GM12878 (cell line): Measurements from ENCODE around the gene NFYA. TPM values are rescaled to one million over a fixed set of nuclear protein-coding genes. Genes with fewer than 3 reads are reported as not detected.
A peak's percentile ranks its signal among the peaks of the same experiment; 100 is the strongest.

Experiments used
- BRCA1 ChIP-seq: IDR thresholded peaks from 2 replicates; pipeline ENCODE4 v1.6.1; 2011; ENCODE audit warnings: low read depth, low read length, improper control_type of control experiment
- CHD4 ChIP-seq: fragments of 200-600 bp; sonication (generic); IDR thresholded peaks from 2 replicates; pipeline ENCODE4 v1.6.1; 2016; ENCODE audit warnings: mild to moderate bottlenecking
- EED ChIP-seq: sonication (generic); IDR thresholded peaks from 2 replicates; pipeline ENCODE4 v1.6.1; 2016; ENCODE audit warnings: antibody characterized with exemption, low read depth
- EP300 ChIP-seq, 2 experiments: fragments of 150-350 bp in 1 of 2; IDR thresholded peaks; 2 replicates each; pipeline ENCODE4 v1.6.1; 2011 to 2012; ENCODE audit warnings: low read depth in 2 of 2, low read length in 2 of 2, borderline replicate concordance in 1 of 2, improper control_type of control experiment in 1 of 2, inconsistent platforms in 1 of 2; ENCODE audit not compliant: control insufficient read depth in 1 of 2
- GABPA ChIP-seq: IDR thresholded peaks from 2 replicates; pipeline ENCODE4 v1.6.1; 2014; ENCODE audit warnings: antibody characterized with exemption, low read depth, mild to moderate bottlenecking, inconsistent platforms
- KLF5 ChIP-seq: fragments of 450-650 bp; IDR thresholded peaks from 2 replicates; pipeline ENCODE4 v1.6.1; 2014; ENCODE audit warnings: mild to moderate bottlenecking; ENCODE audit not compliant: partially characterized antibody
- MTA3 ChIP-seq: IDR thresholded peaks from 2 replicates; pipeline ENCODE4 v1.6.1; 2012; ENCODE audit warnings: low read length, inconsistent platforms, borderline replicate concordance
- MYC ChIP-seq: IDR thresholded peaks from 2 replicates; pipeline ENCODE4 v1.6.1; 2011; ENCODE audit warnings: mild to moderate bottlenecking, low read length, moderate library complexity, inconsistent platforms; ENCODE audit not compliant: insufficient read depth, insufficient replicate concordance, insufficient read length, severe bottlenecking
- NFIC ChIP-seq: IDR thresholded peaks from 2 replicates; pipeline ENCODE4 v1.6.1; 2012; ENCODE audit warnings: low read depth, mild to moderate bottlenecking, inconsistent platforms, low read length, moderate library complexity
- NR2C1 ChIP-seq: fragments of 450-650 bp; IDR thresholded peaks from 2 replicates; pipeline ENCODE4 v1.6.1; 2017; ENCODE audit warnings: antibody characterized with exemption, mild to moderate bottlenecking, moderate library complexity
- NR2F1 ChIP-seq: fragments of 450-650 bp; conservative IDR thresholded peaks from 2 replicates; pipeline ENCODE4 v1.6.1; 2017; ENCODE audit warnings: mild to moderate bottlenecking
- PML ChIP-seq: IDR thresholded peaks from 2 replicates; pipeline ENCODE4 v1.6.1; 2012; ENCODE audit warnings: low read length, inconsistent platforms
- SMARCA5 ChIP-seq: fragments of 450-650 bp; IDR thresholded peaks from 2 replicates; pipeline ENCODE4 v1.6.1; 2017; ENCODE audit warnings: mild to moderate bottlenecking
- SUZ12 ChIP-seq: fragments of 200-600 bp; sonication (generic); IDR thresholded peaks from one replicate; pipeline ENCODE4 v1.6.1; 2018; ENCODE audit warnings: antibody characterized with exemption, mild to moderate bottlenecking; ENCODE audit not compliant: unreplicated experiment
- TBL1XR1 ChIP-seq: IDR thresholded peaks from 2 replicates; pipeline ENCODE4 v1.6.1; 2012; ENCODE audit warnings: low read depth, low read length, improper control_type of control experiment
- ZNF217 ChIP-seq: fragments of 450-650 bp; IDR thresholded peaks from 2 replicates; pipeline ENCODE4 v1.6.1; 2017; ENCODE audit warnings: antibody characterized with exemption, mild to moderate bottlenecking
- polyA plus RNA-seq, 11 experiments: library from polyadenylated mRNA; depleted of rRNA in 4 of 11; unstranded in 6 of 11; stranded (reverse) in 5 of 11; fragments of >200 nt; fragmentation: Nextera tagmentation in 4 of 11; fragmentation: Illumina TruSeq in 1 of 11; extraction: Ambion mirVana in 4 of 11; extraction: Trizol in 1 of 11; gene quantifications; 1 replicate in 1 of 11; 2 replicates in 10 of 11; pipeline versions ENCODE4 v1.2.1 to v1.2.3, GENCODE V29; 2011 to 2016; ENCODE audit warnings: inconsistent platforms in 2 of 11, missing spikeins in 2 of 11, low read depth in 1 of 11
- total RNA-seq, 4 experiments: library from RNA; depleted of rRNA in 3 of 4; stranded (reverse); fragments of >200 nt in 3 of 4; fragmentation: Illumina TruSeq in 1 of 4; extraction: Trizol in 1 of 4; gene quantifications; 2 replicates each; pipeline versions ENCODE4 v1.2.1 to v1.2.3, GENCODE V29; 2013 to 2021
- TF ChIP-seq, protein P1 (sequence below): fragments of 450-650 bp; IDR thresholded peaks from 2 replicates; pipeline ENCODE4 v1.6.1; 2016; ENCODE audit warnings: mild to moderate bottlenecking, moderate library complexity, borderline replicate concordance
- TF ChIP-seq, protein P2 (sequence below): IDR thresholded peaks from 2 replicates; pipeline ENCODE4 v1.6.1; 2011; ENCODE audit warnings: mild to moderate bottlenecking, low read depth, low read length, moderate library complexity; ENCODE audit not compliant: insufficient replicate concordance
- TF ChIP-seq, protein P3 (sequence below): fragments of 450-650 bp; IDR thresholded peaks from 2 replicates; pipeline ENCODE4 v1.6.1; 2017; ENCODE audit warnings: mild to moderate bottlenecking
- TF ChIP-seq, protein P4 (sequence below): fragments of 450-650 bp; IDR thresholded peaks from 2 replicates; pipeline ENCODE4 v1.6.1; 2017; ENCODE audit warnings: antibody characterized with exemption, mild to moderate bottlenecking, moderate library complexity

NFYA gene
- total and polyA plus RNA-seq, 10 of the 15 experiments (the other 5 are each of a cell fraction or from before 2014, with no cell fraction given): 6.4 to 36.5 (median 19.1) TPM

DNA sequence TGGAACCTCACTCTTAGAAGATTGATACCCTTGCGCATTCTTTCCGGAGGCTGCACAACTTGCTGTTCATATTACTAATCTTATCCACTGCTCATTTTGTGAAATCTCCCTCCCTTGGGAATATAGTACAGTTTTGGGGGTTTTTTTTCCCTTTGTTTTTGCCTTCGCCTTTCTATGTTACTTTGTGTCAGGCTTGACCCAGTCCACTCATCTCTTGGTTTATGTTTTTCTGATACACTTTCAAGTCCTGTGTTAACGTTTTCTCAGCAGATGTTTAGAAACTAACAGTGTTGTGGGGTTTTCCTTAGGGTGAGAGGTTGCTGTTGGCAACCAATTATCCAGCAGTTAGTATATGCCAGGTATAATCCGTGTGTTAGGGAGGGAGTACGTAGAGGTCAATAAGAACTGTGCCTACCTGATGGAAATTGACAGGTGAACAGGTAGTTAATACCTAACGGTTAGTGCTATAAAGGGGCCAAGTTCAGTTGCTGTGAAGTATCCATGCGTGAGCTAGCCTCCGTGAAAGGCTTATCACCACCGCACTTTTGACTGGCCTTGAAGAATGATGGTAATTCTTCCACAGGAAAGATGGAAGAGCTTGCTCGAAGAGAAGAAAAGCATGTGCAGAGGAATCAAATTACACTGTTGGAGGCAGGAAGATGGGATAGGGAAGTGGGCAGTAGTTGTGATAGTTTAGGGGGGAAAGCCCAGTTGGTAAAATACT, 1.4 kb downstream of the NFYA start (continued):
- TF ChIP-seq, protein P1, sequence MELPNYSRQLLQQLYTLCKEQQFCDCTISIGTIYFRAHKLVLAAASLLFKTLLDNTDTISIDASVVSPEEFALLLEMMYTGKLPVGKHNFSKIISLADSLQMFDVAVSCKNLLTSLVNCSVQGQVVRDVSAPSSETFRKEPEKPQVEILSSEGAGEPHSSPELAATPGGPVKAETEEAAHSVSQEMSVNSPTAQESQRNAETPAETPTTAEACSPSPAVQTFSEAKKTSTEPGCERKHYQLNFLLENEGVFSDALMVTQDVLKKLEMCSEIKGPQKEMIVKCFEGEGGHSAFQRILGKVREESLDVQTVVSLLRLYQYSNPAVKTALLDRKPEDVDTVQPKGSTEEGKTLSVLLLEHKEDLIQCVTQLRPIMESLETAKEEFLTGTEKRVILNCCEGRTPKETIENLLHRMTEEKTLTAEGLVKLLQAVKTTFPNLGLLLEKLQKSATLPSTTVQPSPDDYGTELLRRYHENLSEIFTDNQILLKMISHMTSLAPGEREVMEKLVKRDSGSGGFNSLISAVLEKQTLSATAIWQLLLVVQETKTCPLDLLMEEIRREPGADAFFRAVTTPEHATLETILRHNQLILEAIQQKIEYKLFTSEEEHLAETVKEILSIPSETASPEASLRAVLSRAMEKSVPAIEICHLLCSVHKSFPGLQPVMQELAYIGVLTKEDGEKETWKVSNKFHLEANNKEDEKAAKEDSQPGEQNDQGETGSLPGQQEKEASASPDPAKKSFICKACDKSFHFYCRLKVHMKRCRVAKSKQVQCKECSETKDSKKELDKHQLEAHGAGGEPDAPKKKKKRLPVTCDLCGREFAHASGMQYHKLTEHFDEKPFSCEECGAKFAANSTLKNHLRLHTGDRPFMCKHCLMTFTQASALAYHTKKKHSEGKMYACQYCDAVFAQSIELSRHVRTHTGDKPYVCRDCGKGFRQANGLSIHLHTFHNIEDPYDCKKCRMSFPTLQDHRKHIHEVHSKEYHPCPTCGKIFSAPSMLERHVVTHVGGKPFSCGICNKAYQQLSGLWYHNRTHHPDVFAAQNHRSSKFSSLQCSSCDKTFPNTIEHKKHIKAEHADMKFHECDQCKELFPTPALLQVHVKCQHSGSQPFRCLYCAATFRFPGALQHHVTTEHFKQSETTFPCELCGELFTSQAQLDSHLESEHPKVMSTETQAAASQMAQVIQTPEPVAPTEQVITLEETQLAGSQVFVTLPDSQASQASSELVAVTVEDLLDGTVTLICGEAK: no peak; the same call in 1 of the 2 replicates
- TF ChIP-seq, protein P2, sequence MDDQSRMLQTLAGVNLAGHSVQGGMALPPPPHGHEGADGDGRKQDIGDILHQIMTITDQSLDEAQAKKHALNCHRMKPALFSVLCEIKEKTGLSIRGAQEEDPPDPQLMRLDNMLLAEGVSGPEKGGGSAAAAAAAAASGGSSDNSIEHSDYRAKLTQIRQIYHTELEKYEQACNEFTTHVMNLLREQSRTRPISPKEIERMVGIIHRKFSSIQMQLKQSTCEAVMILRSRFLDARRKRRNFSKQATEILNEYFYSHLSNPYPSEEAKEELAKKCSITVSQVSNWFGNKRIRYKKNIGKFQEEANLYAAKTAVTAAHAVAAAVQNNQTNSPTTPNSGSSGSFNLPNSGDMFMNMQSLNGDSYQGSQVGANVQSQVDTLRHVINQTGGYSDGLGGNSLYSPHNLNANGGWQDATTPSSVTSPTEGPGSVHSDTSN: no peak
- TF ChIP-seq, protein P3, sequence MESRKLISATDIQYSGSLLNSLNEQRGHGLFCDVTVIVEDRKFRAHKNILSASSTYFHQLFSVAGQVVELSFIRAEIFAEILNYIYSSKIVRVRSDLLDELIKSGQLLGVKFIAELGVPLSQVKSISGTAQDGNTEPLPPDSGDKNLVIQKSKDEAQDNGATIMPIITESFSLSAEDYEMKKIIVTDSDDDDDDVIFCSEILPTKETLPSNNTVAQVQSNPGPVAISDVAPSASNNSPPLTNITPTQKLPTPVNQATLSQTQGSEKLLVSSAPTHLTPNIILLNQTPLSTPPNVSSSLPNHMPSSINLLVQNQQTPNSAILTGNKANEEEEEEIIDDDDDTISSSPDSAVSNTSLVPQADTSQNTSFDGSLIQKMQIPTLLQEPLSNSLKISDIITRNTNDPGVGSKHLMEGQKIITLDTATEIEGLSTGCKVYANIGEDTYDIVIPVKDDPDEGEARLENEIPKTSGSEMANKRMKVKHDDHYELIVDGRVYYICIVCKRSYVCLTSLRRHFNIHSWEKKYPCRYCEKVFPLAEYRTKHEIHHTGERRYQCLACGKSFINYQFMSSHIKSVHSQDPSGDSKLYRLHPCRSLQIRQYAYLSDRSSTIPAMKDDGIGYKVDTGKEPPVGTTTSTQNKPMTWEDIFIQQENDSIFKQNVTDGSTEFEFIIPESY: no peak
- TF ChIP-seq BRCA1 (no peak), NFIC (0 out of 2 replicates have a peak, but pooled peaks have one; percentile 29), NR2F1 (no peak), MYC (no peak), TBL1XR1 (no peak; the same call in 1 of the 2 replicates), NR2C1 (no peak), ZNF217 (no peak), SUZ12 (no peak), SMARCA5 (no peak), MTA3 (no peak), EP300 (IDR thresholded peaks at IDR 0.05; ENCODE audit: borderline replicate concordance in 1 of 2, control insufficient read depth in 1 of 2, low read depth in 2 of 2, low read length in 2 of 2) (0 out of 4 replicates have a peak, but pooled peaks of 1 of the 2 experiments have one; percentile 13), GABPA (no peak), KLF5 (no peak), EED (no peak; the same call in 1 of the 2 replicates), PML (peak; percentile 3; the same call in 1 of the 2 replicates), CHD4 (no peak)
- TF ChIP-seq, protein P4, sequence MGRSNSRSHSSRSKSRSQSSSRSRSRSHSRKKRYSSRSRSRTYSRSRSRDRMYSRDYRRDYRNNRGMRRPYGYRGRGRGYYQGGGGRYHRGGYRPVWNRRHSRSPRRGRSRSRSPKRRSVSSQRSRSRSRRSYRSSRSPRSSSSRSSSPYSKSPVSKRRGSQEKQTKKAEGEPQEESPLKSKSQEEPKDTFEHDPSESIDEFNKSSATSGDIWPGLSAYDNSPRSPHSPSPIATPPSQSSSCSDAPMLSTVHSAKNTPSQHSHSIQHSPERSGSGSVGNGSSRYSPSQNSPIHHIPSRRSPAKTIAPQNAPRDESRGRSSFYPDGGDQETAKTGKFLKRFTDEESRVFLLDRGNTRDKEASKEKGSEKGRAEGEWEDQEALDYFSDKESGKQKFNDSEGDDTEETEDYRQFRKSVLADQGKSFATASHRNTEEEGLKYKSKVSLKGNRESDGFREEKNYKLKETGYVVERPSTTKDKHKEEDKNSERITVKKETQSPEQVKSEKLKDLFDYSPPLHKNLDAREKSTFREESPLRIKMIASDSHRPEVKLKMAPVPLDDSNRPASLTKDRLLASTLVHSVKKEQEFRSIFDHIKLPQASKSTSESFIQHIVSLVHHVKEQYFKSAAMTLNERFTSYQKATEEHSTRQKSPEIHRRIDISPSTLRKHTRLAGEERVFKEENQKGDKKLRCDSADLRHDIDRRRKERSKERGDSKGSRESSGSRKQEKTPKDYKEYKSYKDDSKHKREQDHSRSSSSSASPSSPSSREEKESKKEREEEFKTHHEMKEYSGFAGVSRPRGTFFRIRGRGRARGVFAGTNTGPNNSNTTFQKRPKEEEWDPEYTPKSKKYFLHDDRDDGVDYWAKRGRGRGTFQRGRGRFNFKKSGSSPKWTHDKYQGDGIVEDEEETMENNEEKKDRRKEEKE: no peak
